HPDE6-E6E7 (cell line): ENCODE measurements around the gene KHDRBS2.

Experiments
- DNase-seq: peaks from one replicate; pipeline ENCODE4 v3.0.0; 2011; ENCODE audit warnings: missing footprints; ENCODE audit errors: extremely low spot score

KHDRBS2 gene

GRCh38 chr6:62285612-62286469 is at the start of gene KHDRBS2:
Gene KHDRBS2, minus strand, starts transcription at chr6:62286225.
- DNase-seq: peak; percentile 59

DNA sequence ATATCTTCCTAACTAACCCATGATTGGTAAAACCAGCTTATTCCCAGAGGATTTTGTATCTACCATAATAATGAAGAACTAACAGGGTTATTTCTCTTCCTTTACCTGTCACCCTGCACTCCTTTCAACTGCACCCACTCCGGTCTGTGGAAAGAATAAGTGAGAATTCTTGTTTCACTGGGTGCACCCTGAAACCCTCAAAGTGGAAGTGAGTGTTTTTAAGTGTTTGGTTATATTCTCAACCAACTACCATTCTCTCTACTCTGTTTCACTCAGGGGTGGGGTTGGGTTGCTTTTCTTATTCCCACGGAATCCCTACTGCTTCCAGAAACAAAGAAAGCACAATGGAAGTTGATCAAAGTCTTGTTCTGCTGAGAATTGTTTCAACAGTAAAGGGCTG is 42.6 kb upstream of the KHDRBS2 start:
- no peak for DNase-seq

- peak; percentile 4 for DNase-seq
Measured at GRCh38 chr6:62324834-62325233, 38.8 kb upstream of the KHDRBS2 start.

DNA sequence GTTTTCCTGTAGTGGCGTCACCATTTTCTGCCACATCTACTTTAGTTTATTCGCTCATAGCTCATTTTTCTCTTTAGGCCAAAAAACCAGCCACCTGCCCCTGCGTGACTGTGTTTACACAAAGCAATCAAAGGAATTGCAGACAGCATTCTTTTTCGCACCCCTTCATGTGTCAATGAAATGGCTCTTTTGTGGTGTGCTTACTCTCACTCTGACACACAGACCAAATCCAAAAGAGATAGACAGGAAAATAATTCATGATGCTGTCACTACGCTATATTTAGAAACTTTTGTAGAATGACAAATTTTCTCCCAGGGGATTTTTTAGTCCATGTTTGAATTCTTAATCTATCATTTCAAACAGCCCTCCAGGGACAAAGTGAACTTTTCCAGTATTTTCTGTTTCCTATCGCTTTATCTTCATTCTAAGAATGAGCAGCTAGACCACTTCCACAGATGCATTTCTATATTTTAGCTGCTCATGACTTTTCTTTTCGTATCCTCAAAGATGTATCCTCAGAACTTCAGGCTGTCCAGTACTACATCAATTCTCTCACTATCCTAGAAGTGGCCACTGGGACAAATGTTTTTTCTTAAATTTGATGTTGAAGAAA is 37.9 kb upstream of the KHDRBS2 start:
- no peak for DNase-seq

- no peak for DNase-seq
Measured at GRCh38 chr6:62298745-62299392, 12.8 kb upstream of the KHDRBS2 start.

DNA sequence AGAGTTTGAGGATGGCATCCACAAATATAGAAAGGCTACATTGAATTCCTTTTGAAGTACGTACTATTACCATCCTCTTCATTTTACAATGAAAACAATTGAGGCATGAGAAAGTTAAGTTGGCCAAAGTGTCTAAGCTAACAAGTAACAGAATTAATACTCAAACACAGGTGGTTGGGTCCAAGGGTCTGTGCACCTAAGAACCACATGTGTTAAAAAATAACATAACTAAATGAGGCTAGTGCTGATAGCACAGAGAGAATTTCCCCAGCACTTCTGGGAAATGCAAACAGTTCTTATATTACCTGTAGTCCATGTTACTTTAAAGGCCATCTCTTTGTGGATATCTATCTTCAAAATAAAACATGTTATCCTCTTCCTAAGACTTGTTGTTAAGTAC is 10.5 kb upstream of the KHDRBS2 start:
- DNase-seq: no peak

DNA sequence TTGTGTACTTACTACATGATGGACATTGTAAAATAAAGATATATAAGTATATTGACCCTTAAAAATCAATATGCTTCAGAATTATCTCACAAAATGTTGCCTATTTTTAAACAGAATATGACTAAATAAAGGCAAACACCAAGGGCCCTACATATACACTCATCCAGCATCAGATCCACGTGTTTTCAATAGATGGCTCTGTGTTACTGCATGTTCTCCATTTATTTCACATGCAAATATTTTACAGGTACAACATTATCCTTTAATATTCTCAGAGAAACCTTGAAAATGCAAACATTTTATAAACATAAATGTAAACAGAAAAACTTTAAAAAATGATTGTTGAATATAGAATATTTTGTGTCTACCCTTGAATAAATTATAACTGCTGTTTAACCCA is 2.9 kb upstream of the KHDRBS2 start:
- DNase-seq: no peak

- no peak for DNase-seq
Measured at GRCh38 chr6:62288562-62288961, 2.5 kb upstream of the KHDRBS2 start.

GRCh38 chr6:62286470-62286843 is 432 bp upstream of the KHDRBS2 start:
- DNase-seq: no peak

DNA sequence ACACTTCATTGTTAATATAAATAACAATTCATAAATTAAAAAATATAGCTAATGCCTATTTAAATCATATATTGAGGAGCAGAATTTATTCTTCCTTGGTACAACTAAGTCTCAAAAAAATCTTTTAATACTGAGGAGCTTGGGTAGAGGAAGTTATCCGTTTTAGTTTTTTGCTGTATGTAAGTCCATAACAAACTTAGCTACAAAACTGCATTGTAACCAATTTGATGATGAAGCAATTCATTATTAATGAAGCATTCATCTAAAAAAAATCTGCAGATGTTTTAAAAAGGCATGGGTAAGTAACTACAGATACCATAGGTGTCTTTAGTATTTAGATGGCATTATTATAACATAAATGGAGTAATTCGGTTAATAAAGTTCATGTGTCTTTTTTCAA is 1.3 kb downstream of the KHDRBS2 start:
- no peak for DNase-seq

DNA sequence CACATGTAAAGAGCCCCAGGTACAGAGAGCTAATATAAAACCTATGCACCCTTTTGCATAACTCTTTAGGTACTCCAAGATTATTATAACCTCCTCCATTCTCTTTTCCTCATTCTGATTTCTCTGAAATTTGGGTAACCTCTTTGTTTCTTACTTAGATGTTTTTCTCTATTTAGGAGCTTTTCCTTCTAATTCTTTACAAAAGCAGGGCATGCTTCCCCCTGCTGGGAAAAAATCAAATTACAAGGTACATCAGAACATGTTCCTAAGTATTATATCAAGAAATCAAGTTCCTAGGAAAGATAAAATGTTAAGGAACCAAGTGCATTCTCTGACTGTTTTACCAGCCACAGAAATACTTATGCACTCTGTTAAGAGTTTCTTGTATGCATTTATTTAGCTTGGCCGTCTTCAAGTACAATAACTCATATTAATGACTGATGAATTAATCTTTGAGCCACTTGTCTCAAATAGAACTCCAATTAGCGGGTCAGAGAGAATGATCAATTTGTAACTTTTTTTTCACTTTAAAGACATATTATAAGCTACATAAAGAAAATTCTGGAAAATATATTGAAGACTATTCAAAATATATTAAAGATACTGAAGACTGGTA is 2.1 kb downstream of the KHDRBS2 start:
- no peak for DNase-seq

DNA sequence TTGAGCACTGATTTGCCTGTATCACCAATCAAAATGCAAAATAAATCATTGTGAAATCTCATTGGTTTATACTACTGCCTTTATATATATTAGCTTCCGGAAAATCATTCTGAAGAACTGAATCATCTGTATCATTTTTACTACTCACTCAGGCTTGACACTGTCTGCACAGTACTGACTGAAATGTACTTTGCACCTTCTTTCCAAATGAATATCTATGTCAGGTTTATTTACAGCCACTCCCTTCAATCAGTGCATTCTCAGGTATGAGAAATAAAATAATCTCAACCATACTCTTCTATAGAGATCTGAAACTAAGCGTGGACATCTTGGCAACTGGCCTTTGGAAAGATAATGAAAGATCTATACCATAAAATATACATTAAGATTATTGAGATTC is 2.7 kb downstream of the KHDRBS2 start:
- no peak for DNase-seq

- DNase-seq: no peak
Measured at GRCh38 chr6:62280099-62280498, 5.9 kb downstream of the KHDRBS2 start.

GRCh38 chr6:62272114-62272513 is 13.9 kb downstream of the KHDRBS2 start:
- no peak for DNase-seq

DNA sequence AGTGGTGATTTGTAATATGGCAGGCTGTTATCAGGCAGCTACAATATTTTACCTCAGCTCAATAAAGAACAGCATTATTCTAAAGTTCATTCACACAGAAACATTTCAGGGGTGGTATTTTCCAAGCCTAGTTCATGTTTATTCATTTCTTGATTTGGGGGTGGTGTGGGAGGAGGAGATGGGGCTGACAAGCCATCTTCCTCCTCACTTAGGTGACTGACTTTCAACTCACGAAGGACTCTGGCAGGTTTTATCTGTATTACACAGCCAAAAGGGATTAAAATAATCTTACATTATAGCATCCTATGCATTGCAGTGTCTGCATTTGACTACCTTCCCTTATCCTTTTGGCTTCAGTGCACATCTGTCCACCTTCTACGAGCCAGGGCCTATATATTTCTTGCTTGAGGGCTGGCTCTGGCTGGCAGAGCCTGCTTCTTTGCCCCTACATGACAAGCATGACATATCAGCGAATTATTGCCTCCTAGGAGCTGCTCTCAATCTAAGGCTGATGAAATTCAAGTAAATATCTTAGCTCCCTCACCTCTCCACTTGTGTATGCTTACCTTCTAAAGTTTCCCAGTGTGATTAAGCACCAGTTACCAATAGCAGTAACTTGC is 20.0 kb downstream of the KHDRBS2 start:
- no peak for DNase-seq

DNA sequence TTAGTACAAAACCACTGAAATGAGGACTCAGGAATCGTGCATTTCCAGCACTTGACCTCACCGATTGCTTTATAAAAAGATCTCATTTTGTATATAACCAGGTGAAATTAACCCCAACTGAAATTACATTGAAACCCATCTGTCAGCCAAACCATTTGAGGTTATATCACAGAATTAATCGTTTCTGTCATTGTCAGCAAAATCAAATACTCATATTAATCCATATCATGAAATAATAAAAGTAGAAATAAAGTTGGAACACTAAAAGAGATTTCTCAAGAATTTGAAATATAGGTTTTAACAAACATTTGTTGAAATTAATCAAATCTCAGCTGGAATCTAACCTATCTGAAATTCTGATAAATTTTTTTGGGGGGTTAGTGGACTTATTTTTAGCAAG is 23.7 kb downstream of the KHDRBS2 start:
- DNase-seq: no peak

DNA sequence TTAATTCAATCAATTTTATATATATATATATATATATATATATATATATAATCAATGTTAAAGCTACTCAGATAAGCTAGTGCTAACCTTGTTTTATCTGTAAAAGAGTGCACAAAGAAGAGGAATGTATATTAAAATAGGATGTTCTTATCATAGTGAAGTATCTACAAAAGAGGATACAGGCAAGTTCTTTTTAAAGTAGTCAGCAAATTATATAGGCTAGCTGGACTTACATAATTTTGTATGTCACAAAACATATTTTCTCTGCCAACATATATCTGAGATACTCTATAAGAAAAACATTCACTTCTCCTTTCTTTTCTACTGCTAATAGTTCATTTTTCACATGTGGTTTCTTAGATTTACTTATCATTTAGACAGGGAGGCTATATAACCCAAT is 39.9 kb downstream of the KHDRBS2 start:
- no peak for DNase-seq

- no peak for DNase-seq
Measured at GRCh38 chr6:62236784-62237183, 49.2 kb downstream of the KHDRBS2 start.

DNA sequence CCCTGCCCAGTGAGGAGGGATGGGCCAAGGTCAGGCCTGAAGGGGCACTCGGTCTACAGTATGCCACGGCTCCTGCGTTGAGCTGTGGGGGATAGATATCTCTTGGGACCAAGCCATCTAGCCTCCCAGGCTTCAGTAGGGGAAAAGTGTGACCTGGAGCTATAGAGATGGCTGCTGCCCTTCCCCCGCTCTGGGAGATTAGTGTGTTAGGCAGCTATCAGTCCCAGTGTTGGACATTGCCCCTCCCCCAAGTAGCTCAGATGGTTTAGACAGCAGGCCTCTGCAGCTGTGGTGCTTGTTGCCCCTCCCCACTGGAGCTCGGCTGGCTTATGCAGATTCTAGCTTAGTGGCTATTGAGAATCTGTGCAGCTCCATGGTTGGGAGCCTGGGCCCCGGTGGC is 56.8 kb downstream of the KHDRBS2 start:
- DNase-seq: no peak

DNA sequence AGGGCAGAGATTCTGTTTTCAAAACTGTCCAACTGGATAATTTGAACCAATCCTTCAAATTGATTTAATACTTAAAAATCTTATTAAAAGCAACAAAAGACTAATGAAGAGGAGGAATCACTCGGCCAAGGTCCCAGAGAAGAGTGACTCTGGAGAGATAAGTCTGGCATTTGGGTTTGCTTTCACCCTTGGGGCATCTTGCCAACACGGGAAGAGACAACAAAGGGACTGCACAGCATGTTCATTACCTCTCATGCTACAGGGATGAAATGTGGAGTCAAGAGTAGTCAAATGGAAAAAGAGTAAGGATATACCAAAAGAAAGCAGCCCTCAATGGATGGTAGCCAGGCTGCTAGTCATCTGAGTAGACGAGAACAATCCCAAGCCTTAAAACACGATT is 68.2 kb downstream of the KHDRBS2 start:
- DNase-seq: no peak

- no peak for DNase-seq
Measured at GRCh38 chr6:62202078-62202477, 83.9 kb downstream of the KHDRBS2 start.

- no peak for DNase-seq
Measured at GRCh38 chr6:62192593-62192992, 93.4 kb downstream of the KHDRBS2 start.
